Measurements from ENCODE around the gene TMC3. TPM values are rescaled to one million over a fixed set of nuclear protein-coding genes. Genes with fewer than 3 reads are reported as not detected.

The TMC3 gene
- polyA plus RNA-seq, 1 donor (not counting 4 experiments of a cell fraction or from before 2014, with no cell fraction given), result not detected

- TF ChIP-seq CTCF (optimal IDR thresholded peaks at IDR 0.05 in 1 of 3, IDR thresholded peaks at IDR 0.05 in 1 of 3, conservative IDR thresholded peaks at IDR 0.05 in 1 of 3; ENCODE audit: extremely low read depth in 1 of 3, insufficient read depth in 2 of 3, low read length in 3 of 3) (no peak), EZH2 (IDR thresholded peaks at IDR 0.05; ENCODE audit: low read length) (no peak)
- H3K9me1 ChIP-seq (ENCODE audit: control insufficient read depth, extremely low read depth, insufficient read depth, low read length), result no peaks in the 10 kb centered on the region
- H4K20me1 ChIP-seq (ENCODE audit: control insufficient read depth, extremely low read depth, insufficient read depth, low read length), result no peaks in the 10 kb centered on the region
- dilution Hi-C loops (cut with MboI; ENCODE audit: extremely low pct_ligation_motif_present, low sequenced_read_pairs), result no loop called here
- H3K4me3 ChIP-seq (ENCODE audit: control insufficient read depth in 2 of 3, extremely low read depth in 1 of 3, insufficient read depth in 2 of 3, low read depth in 1 of 3, low read length in 3 of 3), result no peak overlapping the region
- peaks cover 48 to 52% of the 10 kb centered on the region in 2 experiments for H3K36me3 ChIP-seq (ENCODE audit: control insufficient read depth in 2 of 2, extremely low read depth in 1 of 2, insufficient read depth in 2 of 2, low read length in 2 of 2)
- peak overlapping the region; percentile 74 for H3K4me2 ChIP-seq (ENCODE audit: control insufficient read depth, extremely low read depth, insufficient read depth, low read depth, low read length)
- H3K27ac ChIP-seq (ENCODE audit: control insufficient read depth, insufficient read depth, low read length), result peak overlapping the region; percentile 93
- FAIRE-seq (peak; percentile 56), DNase-seq (ENCODE audit: low read depth, low spot score) (no peak)
- peak overlapping the region; percentile 74 for H3K9ac ChIP-seq (ENCODE audit: control insufficient read depth, extremely low read depth, insufficient read depth, low read length)
- no peak overlapping the region for H2AFZ ChIP-seq (ENCODE audit: control insufficient read depth, low read length)
- no peaks in the 10 kb centered on the region for H3K9me3 ChIP-seq (ENCODE audit: control insufficient read depth, low read depth, low read length)
- peaks cover 20% of the 10 kb centered on the region for H3K4me1 ChIP-seq (ENCODE audit: control insufficient read depth, extremely low read depth, insufficient read depth, low read length)
- no peaks in the 10 kb centered on the region for H3K27me3 ChIP-seq (ENCODE audit: control insufficient read depth, extremely low read depth, insufficient read depth, low read length)
- no peaks in the 10 kb centered on the region for H3K79me2 ChIP-seq (ENCODE audit: control insufficient read depth, insufficient read depth, low read length)
Measured at GRCh38 chr15:81313686-81314085, 60.3 kb downstream of the TMC3 start.

- Histone ChIP-seq H4K20me1 (ENCODE audit: control insufficient read depth, extremely low read depth, insufficient read depth, low read length) (no peaks in the 10 kb centered on the region), H3K79me2 (ENCODE audit: control insufficient read depth, insufficient read depth, low read length) (no peaks in the 10 kb centered on the region), H3K27me3 (ENCODE audit: control insufficient read depth, extremely low read depth, insufficient read depth, low read length) (no peaks in the 10 kb centered on the region), H2AFZ (ENCODE audit: control insufficient read depth, low read length) (no peak overlapping the region), H3K9me3 (ENCODE audit: control insufficient read depth, low read depth, low read length) (no peaks in the 10 kb centered on the region), H3K4me3 (ENCODE audit: control insufficient read depth in 2 of 3, extremely low read depth in 1 of 3, insufficient read depth in 2 of 3, low read depth in 1 of 3, low read length in 3 of 3) (no peak overlapping the region), H3K9me1 (ENCODE audit: control insufficient read depth, extremely low read depth, insufficient read depth, low read length) (no peaks in the 10 kb centered on the region), H3K27ac (ENCODE audit: control insufficient read depth, insufficient read depth, low read length) (peak overlapping the region; percentile 93), H3K4me1 (ENCODE audit: control insufficient read depth, extremely low read depth, insufficient read depth, low read length) (peaks cover 20% of the 10 kb centered on the region), H3K9ac (ENCODE audit: control insufficient read depth, extremely low read depth, insufficient read depth, low read length) (peak overlapping the region; percentile 74), H3K4me2 (ENCODE audit: control insufficient read depth, extremely low read depth, insufficient read depth, low read depth, low read length) (peak overlapping the region; percentile 74), H3K36me3 (ENCODE audit: control insufficient read depth in 2 of 2, extremely low read depth in 1 of 2, insufficient read depth in 2 of 2, low read length in 2 of 2) (peaks cover 42 to 50% of the 10 kb centered on the region in 2 experiments)
- TF ChIP-seq EZH2 (IDR thresholded peaks at IDR 0.05; ENCODE audit: low read length) (no peak), CTCF (optimal IDR thresholded peaks at IDR 0.05 in 1 of 3, IDR thresholded peaks at IDR 0.05 in 1 of 3, conservative IDR thresholded peaks at IDR 0.05 in 1 of 3; ENCODE audit: extremely low read depth in 1 of 3, insufficient read depth in 2 of 3, low read length in 3 of 3) (no peak)
- FAIRE-seq (peak; percentile 100), DNase-seq (ENCODE audit: low read depth, low spot score) (peak; percentile 99)
- dilution Hi-C loops (cut with MboI; ENCODE audit: extremely low pct_ligation_motif_present, low sequenced_read_pairs), result no loop called here
Measured at GRCh38 chr15:81312790-81313543, 61.0 kb downstream of the TMC3 start.

Measured in keratinocyte (primary cell).